ENCODE measurements around the gene TPBGL.

TPBGL gene

GRCh38 chr11:75214843-75215242 is 25.7 kb upstream of the TPBGL start:
- no peak for TF ChIP-seq HDGF (IDR thresholded peaks at IDR 0.05; ENCODE audit: borderline replicate concordance)
- no peak for TF ChIP-seq LEF1 (IDR thresholded peaks at IDR 0.05; ENCODE audit: borderline replicate concordance)
- TF ChIP-seq TARDBP (IDR thresholded peaks at IDR 0.05), result no peak
- no peak for TF ChIP-seq ZNF384 (IDR thresholded peaks at IDR 0.05)
- no peak for TF ChIP-seq PKNOX1 (IDR thresholded peaks at IDR 0.05)
- TF ChIP-seq FOXA1 (IDR thresholded peaks at IDR 0.05), result no peak
- TF ChIP-seq FOXM1 (IDR thresholded peaks at IDR 0.05; ENCODE audit: borderline replicate concordance), result no peak
- TF ChIP-seq CTBP1 (IDR thresholded peaks at IDR 0.05; ENCODE audit: borderline replicate concordance), result no peak
- no peak for TF ChIP-seq ELF4 (IDR thresholded peaks at IDR 0.05)
- TF ChIP-seq BHLHE40 (IDR thresholded peaks at IDR 0.05; ENCODE audit: borderline replicate concordance), result no peak
- TF ChIP-seq NFRKB (IDR thresholded peaks at IDR 0.05), result no peak
- TF ChIP-seq SP1 (IDR thresholded peaks at IDR 0.05), result no peak
- no peak for TF ChIP-seq FOXK2 (IDR thresholded peaks at IDR 0.05)
- TF ChIP-seq L3MBTL2 (conservative IDR thresholded peaks at IDR 0.05), result no peak
- no peak for TF ChIP-seq ARNT (IDR thresholded peaks at IDR 0.05)
- no peak for DNase-seq (ENCODE audit: extremely low spot score)
- ChIA-PET CTCF (interaction anchor here (0.8 to 1.8 kb wide), 10 partner anchors 8 to 86 kb away, joined by 3 to 16 read pairs (median 5); no protein-coding TSS in a partner anchor), POLR2A (no interaction called here)

GRCh38 chr11:75219869-75220268 is 20.7 kb upstream of the TPBGL start:
- ChIA-PET CTCF (interaction anchor here (1.8 kb wide), 1 partner anchor 79 kb away, joined by 5 read pairs; no protein-coding TSS in a partner anchor), POLR2A (no interaction called here)
- TF ChIP-seq ARNT (IDR thresholded peaks at IDR 0.05), result no peak
- TF ChIP-seq HDGF (IDR thresholded peaks at IDR 0.05; ENCODE audit: borderline replicate concordance), result no peak
- TF ChIP-seq PKNOX1 (IDR thresholded peaks at IDR 0.05), result no peak
- TF ChIP-seq SP1 (IDR thresholded peaks at IDR 0.05), result no peak
- TF ChIP-seq SUZ12 (IDR thresholded peaks at IDR 0.05), result no peak
- no peak for TF ChIP-seq FOXM1 (IDR thresholded peaks at IDR 0.05; ENCODE audit: borderline replicate concordance)
- TF ChIP-seq FOXA1 (IDR thresholded peaks at IDR 0.05), result no peak
- no peak for TF ChIP-seq TARDBP (IDR thresholded peaks at IDR 0.05)
- no peak for TF ChIP-seq CTBP1 (IDR thresholded peaks at IDR 0.05; ENCODE audit: borderline replicate concordance)
- TF ChIP-seq ELF4 (IDR thresholded peaks at IDR 0.05), result no peak
- TF ChIP-seq NFRKB (IDR thresholded peaks at IDR 0.05), result no peak
- no peak for TF ChIP-seq LEF1 (IDR thresholded peaks at IDR 0.05; ENCODE audit: borderline replicate concordance)
- no peak for TF ChIP-seq FOXK2 (IDR thresholded peaks at IDR 0.05)
- TF ChIP-seq BHLHE40 (IDR thresholded peaks at IDR 0.05; ENCODE audit: borderline replicate concordance), result no peak
- no peak for TF ChIP-seq L3MBTL2 (conservative IDR thresholded peaks at IDR 0.05)
- no peak for TF ChIP-seq ZNF384 (IDR thresholded peaks at IDR 0.05)
- DNase-seq (ENCODE audit: extremely low spot score), result no peak

- DNase-seq (ENCODE audit: extremely low spot score), result no peak
- CTCF ChIA-PET, result interaction anchor here (0.8 to 2.4 kb wide), 3 partner anchors 10 to 19 kb away, joined by 3 to 8 read pairs (median 7); no protein-coding TSS in a partner anchor
- POLR2A ChIA-PET, result no interaction called here
- TF ChIP-seq LEF1 (IDR thresholded peaks at IDR 0.05; ENCODE audit: borderline replicate concordance) (no peak), PKNOX1 (IDR thresholded peaks at IDR 0.05) (no peak), ARNT (IDR thresholded peaks at IDR 0.05) (no peak), TARDBP (IDR thresholded peaks at IDR 0.05) (no peak), SP1 (IDR thresholded peaks at IDR 0.05) (no peak), BHLHE40 (IDR thresholded peaks at IDR 0.05; ENCODE audit: borderline replicate concordance) (no peak), FOXK2 (IDR thresholded peaks at IDR 0.05) (no peak), CTBP1 (IDR thresholded peaks at IDR 0.05; ENCODE audit: borderline replicate concordance) (no peak), NFRKB (IDR thresholded peaks at IDR 0.05) (no peak), ELF4 (IDR thresholded peaks at IDR 0.05) (no peak), SUZ12 (IDR thresholded peaks at IDR 0.05) (no peak), L3MBTL2 (conservative IDR thresholded peaks at IDR 0.05) (no peak), FOXM1 (IDR thresholded peaks at IDR 0.05; ENCODE audit: borderline replicate concordance) (no peak), HDGF (IDR thresholded peaks at IDR 0.05; ENCODE audit: borderline replicate concordance) (no peak), ZNF384 (IDR thresholded peaks at IDR 0.05) (no peak), FOXA1 (IDR thresholded peaks at IDR 0.05) (no peak)
Observed at GRCh38 chr11:75223954-75224643, 16.5 kb upstream of the TPBGL start.

- no peak for DNase-seq (ENCODE audit: extremely low spot score)
- POLR2A ChIA-PET, result no interaction called here
- TF ChIP-seq CTBP1 (IDR thresholded peaks at IDR 0.05; ENCODE audit: borderline replicate concordance), result no peak
- TF ChIP-seq LEF1 (IDR thresholded peaks at IDR 0.05; ENCODE audit: borderline replicate concordance), result no peak
- no peak for TF ChIP-seq ELF4 (IDR thresholded peaks at IDR 0.05)
- CTCF ChIA-PET, result interaction anchor here (1.1 kb wide), 1 partner anchor 11 kb away, joined by 4 read pairs; no protein-coding TSS in a partner anchor
Observed at GRCh38 chr11:75225794-75226193, 14.8 kb upstream of the TPBGL start.

GRCh38 chr11:75229466-75229865 is 11.1 kb upstream of the TPBGL start:
- TF ChIP-seq LEF1 (IDR thresholded peaks at IDR 0.05; ENCODE audit: borderline replicate concordance) (no peak), FOXK2 (IDR thresholded peaks at IDR 0.05) (no peak), FOXA1 (IDR thresholded peaks at IDR 0.05) (no peak), ZNF384 (IDR thresholded peaks at IDR 0.05) (no peak), SP1 (IDR thresholded peaks at IDR 0.05) (no peak), ARNT (IDR thresholded peaks at IDR 0.05) (no peak), BHLHE40 (IDR thresholded peaks at IDR 0.05; ENCODE audit: borderline replicate concordance) (no peak)
- ChIA-PET POLR2A (no interaction called here), CTCF (no interaction called here)
- DNase-seq (ENCODE audit: extremely low spot score), result no peak

- no peak for DNase-seq (ENCODE audit: extremely low spot score)
- CTCF ChIA-PET, result interaction anchor here (0.6 kb wide), 1 partner anchor 241 kb away, joined by 3 read pairs; no protein-coding TSS in a partner anchor
- TF ChIP-seq FOXK2 (IDR thresholded peaks at IDR 0.05) (no peak), SUZ12 (IDR thresholded peaks at IDR 0.05) (no peak), ZNF384 (IDR thresholded peaks at IDR 0.05) (no peak), PKNOX1 (IDR thresholded peaks at IDR 0.05) (no peak), FOXA1 (IDR thresholded peaks at IDR 0.05) (no peak), ARNT (IDR thresholded peaks at IDR 0.05) (no peak)
- POLR2A ChIA-PET, result no interaction called here
Observed at GRCh38 chr11:75230621-75231020, 10.0 kb upstream of the TPBGL start.

Measured in HEK293T (cell line).